ENCODE data around the gene PNCK.

PNCK gene

GRCh38 chrX:153673428-153674218 lies at the start of gene PNCK:
TSS of gene PNCK (minus strand) at chrX:153673813. CDS start at chrX:153673076, 737 bp downstream.
- no peak for DNase-seq (ENCODE audit: low read depth)
- H3K4me3 ChIP-seq (ENCODE audit: control insufficient read depth, low read depth, low read length), result no peak within 1 kb of the TSS
- TF ChIP-seq CTCF (conservative IDR thresholded peaks at IDR 0.05; ENCODE audit: control insufficient read depth, insufficient read depth, low read depth, low read length), result no peak

- peak overlapping the region; percentile 59 for H3K4me3 ChIP-seq (ENCODE audit: control insufficient read depth, low read depth, low read length)
- peak; percentile 42 for DNase-seq (ENCODE audit: low read depth)
- TF ChIP-seq CTCF (conservative IDR thresholded peaks at IDR 0.05; ENCODE audit: control insufficient read depth, insufficient read depth, low read depth, low read length), result no peak
Observed at GRCh38 chrX:153722704-153723350, 49.2 kb upstream of the PNCK start.

- TF ChIP-seq CTCF (conservative IDR thresholded peaks at IDR 0.05; ENCODE audit: control insufficient read depth, insufficient read depth, low read depth, low read length), result no peak
- no peak overlapping the region for H3K4me3 ChIP-seq (ENCODE audit: control insufficient read depth, low read depth, low read length)
- DNase-seq (ENCODE audit: low read depth), result no peak
Observed at GRCh38 chrX:153719701-153720100, 46.1 kb upstream of the PNCK start.

- DNase-seq (ENCODE audit: low read depth), result no peak
- H3K4me3 ChIP-seq (ENCODE audit: control insufficient read depth, low read depth, low read length), result no peak overlapping the region
- no peak for TF ChIP-seq CTCF (conservative IDR thresholded peaks at IDR 0.05; ENCODE audit: control insufficient read depth, insufficient read depth, low read depth, low read length)
Observed at GRCh38 chrX:153719238-153719637, 45.6 kb upstream of the PNCK start.

GRCh38 chrX:153717445-153717844 lies 43.8 kb upstream of the PNCK start:
- no peak for DNase-seq (ENCODE audit: low read depth)
- no peak overlapping the region for H3K4me3 ChIP-seq (ENCODE audit: control insufficient read depth, low read depth, low read length)
- TF ChIP-seq CTCF (conservative IDR thresholded peaks at IDR 0.05; ENCODE audit: control insufficient read depth, insufficient read depth, low read depth, low read length), result no peak

- TF ChIP-seq CTCF (conservative IDR thresholded peaks at IDR 0.05; ENCODE audit: control insufficient read depth, insufficient read depth, low read depth, low read length), result no peak
- DNase-seq (ENCODE audit: low read depth), result no peak
- no peak overlapping the region for H3K4me3 ChIP-seq (ENCODE audit: control insufficient read depth, low read depth, low read length)
Observed at GRCh38 chrX:153714256-153714655, 40.6 kb upstream of the PNCK start.
